Parathyroid adenoma (tissue), 2 donors: ENCODE data around the gene NR1I2.

ENCODE experiments used
- H2AFZ ChIP-seq: fragments of 300-600 bp; sonication (generic); one replicate; pipeline ENCODE4 v1.7.0; 2017; ENCODE audit warnings: antibody characterized with exemption, mild to moderate bottlenecking
- H3K27ac ChIP-seq: fragments of 300-600 bp; sonication (generic); one replicate; pipeline ENCODE4 v1.7.0; 2017
- H3K27me3 ChIP-seq: fragments of 300-600 bp; sonication (generic); one replicate; pipeline ENCODE4 v1.7.0; 2017; ENCODE audit warnings: low read length; ENCODE audit not compliant: control insufficient read depth, insufficient read depth
- H3K36me3 ChIP-seq: fragments of 300-600 bp; sonication (generic); one replicate; pipeline ENCODE4 v1.7.0; 2017; ENCODE audit warnings: low read length; ENCODE audit not compliant: control insufficient read depth, insufficient read depth
- H3K4me1 ChIP-seq: fragments of 300-600 bp; sonication (generic); one replicate; pipeline ENCODE4 v1.7.0; 2017; ENCODE audit warnings: control low read depth
- H3K4me2 ChIP-seq: fragments of 300-600 bp; sonication (generic); one replicate; pipeline ENCODE4 v1.7.0; 2017; ENCODE audit warnings: low read length
- H3K4me3 ChIP-seq: fragments of 300-600 bp; sonication (generic); one replicate; pipeline ENCODE4 v1.7.0; 2017; ENCODE audit warnings: low read depth, low read length
- H3K79me2 ChIP-seq: fragments of 300-600 bp; sonication (generic); one replicate; pipeline ENCODE4 v1.7.0; 2017; ENCODE audit warnings: control low read depth
- H3K9ac ChIP-seq: fragments of 300-600 bp; sonication (generic); one replicate; pipeline ENCODE4 v1.7.0; 2017; ENCODE audit warnings: mild to moderate bottlenecking
- H3K9me3 ChIP-seq: fragments of 300-600 bp; sonication (generic); one replicate; pipeline ENCODE4 v1.7.0; 2017; ENCODE audit warnings: low read length; ENCODE audit not compliant: control insufficient read depth
- CTCF ChIP-seq: fragments of 300-600 bp; sonication (generic); IDR thresholded peaks from one replicate; pipeline ENCODE4 v1.7.0; 2017; ENCODE audit warnings: antibody characterized with exemption, mild to moderate bottlenecking
- donor health status: primary hyperparathyroidism.

The NR1I2 gene

GRCh38 chr3:119783255-119783654 lies 1.4 kb downstream of the NR1I2 start:
- no peak for TF ChIP-seq CTCF
- no peaks in the 10 kb centered on the region for H3K9me3 ChIP-seq
- no peak overlapping the region for H3K9ac ChIP-seq
- H2AFZ ChIP-seq = no peak overlapping the region
- H3K4me1 ChIP-seq = no peaks in the 10 kb centered on the region
- H3K4me2 ChIP-seq = no peak overlapping the region
- no peaks in the 10 kb centered on the region for H3K79me2 ChIP-seq
- no peaks in the 10 kb centered on the region for H3K36me3 ChIP-seq
- H3K27me3 ChIP-seq = no peaks in the 10 kb centered on the region
- no peak overlapping the region for H3K27ac ChIP-seq
- no peak overlapping the region for H3K4me3 ChIP-seq

GRCh38 chr3:119783883-119784282 lies 2.0 kb downstream of the NR1I2 start:
- Histone ChIP-seq H3K4me1 (no peaks in the 10 kb centered on the region), H3K27ac (no peak overlapping the region), H2AFZ (no peak overlapping the region), H3K9me3 (no peaks in the 10 kb centered on the region), H3K27me3 (no peaks in the 10 kb centered on the region), H3K36me3 (no peaks in the 10 kb centered on the region), H3K9ac (no peak overlapping the region), H3K4me3 (no peak overlapping the region), H3K79me2 (no peaks in the 10 kb centered on the region), H3K4me2 (no peak overlapping the region)
- no peak for TF ChIP-seq CTCF

GRCh38 chr3:119786409-119786808 lies 4.5 kb downstream of the NR1I2 start:
- Histone ChIP-seq H3K9me3 (no peaks in the 10 kb centered on the region), H3K4me1 (no peaks in the 10 kb centered on the region), H3K4me2 (no peak overlapping the region), H3K36me3 (no peaks in the 10 kb centered on the region), H3K79me2 (no peaks in the 10 kb centered on the region), H3K9ac (no peak overlapping the region), H3K4me3 (no peak overlapping the region), H3K27ac (no peak overlapping the region), H3K27me3 (no peaks in the 10 kb centered on the region), H2AFZ (no peak overlapping the region)
- TF ChIP-seq CTCF = no peak

GRCh38 chr3:119790369-119790768 lies 8.5 kb downstream of the NR1I2 start:
- H2AFZ ChIP-seq = no peak overlapping the region
- no peak overlapping the region for H3K9ac ChIP-seq
- no peak overlapping the region for H3K4me2 ChIP-seq
- H3K4me1 ChIP-seq = no peaks in the 10 kb centered on the region
- no peaks in the 10 kb centered on the region for H3K27me3 ChIP-seq
- H3K36me3 ChIP-seq = no peaks in the 10 kb centered on the region
- H3K9me3 ChIP-seq = no peaks in the 10 kb centered on the region
- no peak overlapping the region for H3K4me3 ChIP-seq
- no peak overlapping the region for H3K27ac ChIP-seq
- no peak for TF ChIP-seq CTCF
- no peaks in the 10 kb centered on the region for H3K79me2 ChIP-seq

GRCh38 chr3:119792270-119792669 lies 10.4 kb downstream of the NR1I2 start:
- Histone ChIP-seq H3K4me1 (no peaks in the 10 kb centered on the region), H3K36me3 (no peaks in the 10 kb centered on the region), H3K4me3 (no peak overlapping the region)

More at GRCh38 chr3:119792270-119792669, 10.4 kb downstream of the NR1I2 start:
- Histone ChIP-seq H3K9me3 (no peaks in the 10 kb centered on the region), H3K27ac (no peak overlapping the region), H3K79me2 (no peaks in the 10 kb centered on the region), H3K27me3 (no peaks in the 10 kb centered on the region), H2AFZ (no peak overlapping the region), H3K4me2 (no peak overlapping the region), H3K9ac (no peak overlapping the region)
- TF ChIP-seq CTCF = no peak
